HG03442 (cell line): ENCODE results near the gene SCYL1.
A peak's percentile ranks its signal among the peaks of the same experiment; 100 is the strongest.

Experiments
- ATAC-seq: cut with Tn5 transposase; IDR thresholded peaks from one replicate; pipeline ENCODE4 v1.9.1; 2021; ENCODE audit warnings: mild to moderate bottlenecking, moderate library complexity; ENCODE audit not compliant: unreplicated experiment

The SCYL1 gene

GRCh38 chr11:65524741-65525545 is at the start of gene SCYL1:
Gene SCYL1 (plus strand): TSS chr11:65525083. CDS start chr11:65525154, 71 bp downstream.
- ATAC-seq: no peak

GRCh38 chr11:65476632-65477148 is 48.2 kb upstream of the SCYL1 start:
- ATAC-seq: no peak

GRCh38 chr11:65477149-65477965 is 47.5 kb upstream of the SCYL1 start:
- peak; percentile 75 for ATAC-seq

GRCh38 chr11:65478388-65479183 is 46.3 kb upstream of the SCYL1 start:
- no peak for ATAC-seq

- no peak for ATAC-seq
These were observed 45.4 kb upstream of the SCYL1 start for GRCh38 chr11:65479184-65480145.

- no peak for ATAC-seq
These were observed 42.5 kb upstream of the SCYL1 start for GRCh38 chr11:65482306-65482850.

- no peak for ATAC-seq
These were observed 39.0 kb upstream of the SCYL1 start for GRCh38 chr11:65485920-65486219.

GRCh38 chr11:65486570-65487466 is 38.1 kb upstream of the SCYL1 start:
- no peak for ATAC-seq

- ATAC-seq: peak; percentile 39
These were observed 37.2 kb upstream of the SCYL1 start for GRCh38 chr11:65487467-65488272.

- ATAC-seq: no peak
These were observed 36.4 kb upstream of the SCYL1 start for GRCh38 chr11:65488273-65489034.

- ATAC-seq: no peak
These were observed 35.7 kb upstream of the SCYL1 start for GRCh38 chr11:65489035-65489705.

GRCh38 chr11:65489706-65490320 is 35.1 kb upstream of the SCYL1 start:
- no peak for ATAC-seq

GRCh38 chr11:65491163-65491465 is 33.8 kb upstream of the SCYL1 start:
- ATAC-seq: no peak

- ATAC-seq: no peak
These were observed 33.1 kb upstream of the SCYL1 start for GRCh38 chr11:65491614-65492386.

- ATAC-seq: no peak
These were observed 32.6 kb upstream of the SCYL1 start for GRCh38 chr11:65492387-65492636.
